Liver (tissue), 3 donors: ENCODE results near the gene IGF2.

Experiments used
- ATF3 ChIP-seq: IDR thresholded peaks from 2 replicates; pipeline ENCODE4 v1.6.1; 2016; ENCODE audit warnings: antibody characterized with exemption
- CTCF ChIP-seq: fragments of 150-350 bp; IDR thresholded peaks from 2 replicates; pipeline ENCODE4 v1.5.1; 2017; ENCODE audit warnings: improper control_type of control experiment, low read depth, low read length; ENCODE audit not compliant: missing input control
- EGR1 ChIP-seq, 2 donors: IDR thresholded peaks; 2 replicates each; pipeline ENCODE4 v1.6.1; 2016 to 2018; ENCODE audit warnings: antibody characterized with exemption in 2 of 2, low read depth in 2 of 2
- FOXA1 ChIP-seq: IDR thresholded peaks from 2 replicates; pipeline ENCODE4 v1.6.1; 2016; ENCODE audit warnings: antibody characterized with exemption
- GABPA ChIP-seq, 2 donors: IDR thresholded peaks in 1 of 2; conservative IDR thresholded peaks in 1 of 2; 2 replicates each; pipeline ENCODE4 v1.6.1; 2016; ENCODE audit warnings: antibody characterized with exemption in 2 of 2, mild to moderate bottlenecking in 1 of 2, moderate library complexity in 1 of 2
- JUND ChIP-seq, 2 donors: IDR thresholded peaks; 2 replicates each; pipeline ENCODE4 v1.6.1; 2016; ENCODE audit warnings: antibody characterized with exemption in 2 of 2
- MAX ChIP-seq: IDR thresholded peaks from 2 replicates; pipeline ENCODE4 v1.6.1; 2016; ENCODE audit warnings: antibody characterized with exemption
- RAD21 ChIP-seq, 2 donors: IDR thresholded peaks; 2 replicates each; pipeline ENCODE4 v1.6.1; 2016; ENCODE audit warnings: antibody characterized with exemption in 2 of 2, mild to moderate bottlenecking in 2 of 2
- REST ChIP-seq: IDR thresholded peaks from 2 replicates; pipeline ENCODE4 v1.6.1; 2016; ENCODE audit warnings: antibody characterized with exemption, mild to moderate bottlenecking
- SP1 ChIP-seq: IDR thresholded peaks from 2 replicates; pipeline ENCODE4 v1.6.1; 2018; ENCODE audit warnings: antibody characterized with exemption, mild to moderate bottlenecking
- TAF1 ChIP-seq: conservative IDR thresholded peaks from 2 replicates; pipeline ENCODE4 v1.6.1; 2016; ENCODE audit warnings: antibody characterized with exemption, mild to moderate bottlenecking
- YY1 ChIP-seq: IDR thresholded peaks from 2 replicates; pipeline ENCODE4 v1.6.1; 2016; ENCODE audit warnings: antibody characterized with exemption, mild to moderate bottlenecking
- donor health status: healthy.
- donor health status: healthy.

DNA sequence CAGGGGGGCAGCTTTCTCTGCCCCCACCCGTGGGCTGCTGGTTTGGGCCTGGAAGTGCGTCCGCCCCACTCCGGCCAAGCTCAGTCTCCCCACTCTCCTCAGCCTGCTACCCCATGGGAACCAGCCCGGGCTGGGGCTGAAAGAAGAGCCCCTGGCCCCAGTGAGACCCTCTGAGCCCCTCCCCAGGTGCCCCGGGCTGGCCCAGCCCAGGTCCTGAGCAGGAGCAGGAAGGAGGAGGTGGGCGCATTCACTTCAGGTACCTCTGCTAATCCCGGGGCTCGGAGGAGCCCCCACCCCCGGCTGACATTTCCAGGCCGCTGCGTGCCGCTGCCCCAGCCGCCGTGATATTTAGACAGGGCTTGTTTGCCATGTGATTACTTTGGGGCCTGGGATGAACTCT lies 41.2 kb upstream of the IGF2 start:
- TF ChIP-seq CTCF (no peak), YY1 (no peak), GABPA (IDR thresholded peaks at IDR 0.05 in 1 of 2, conservative IDR thresholded peaks at IDR 0.05 in 1 of 2) (no peak), RAD21 (IDR thresholded peaks at IDR 0.05) (no peak), JUND (IDR thresholded peaks at IDR 0.05) (no peak), ATF3 (no peak), TAF1 (no peak), REST (no peak), MAX (no peak), SP1 (no peak), FOXA1 (no peak), EGR1 (IDR thresholded peaks at IDR 0.05; ENCODE audit: low read depth in 2 of 2) (no peak)
